Stimulated activated CD4-positive, alpha-beta T cell treated with anti-CD3 and anti-CD28 coated beads, Interleukin-4, amount 100 ng/mL, for 4 hours (primary cell): Measurements from ENCODE around the gene PPP1R9A.

Source experiments
- DNase-seq, 2 experiments: peaks; one replicate each; pipeline ENCODE4 v3.0.0-alpha.2; 2020

PPP1R9A gene

GRCh38 chr7:95101422-95101821 is 194.0 kb downstream of the PPP1R9A start:
- no peak for DNase-seq

- DNase-seq = no peak
Observed at GRCh38 chr7:95102662-95103061, 195.3 kb downstream of the PPP1R9A start.

GRCh38 chr7:95104739-95105138 is 197.3 kb downstream of the PPP1R9A start:
- DNase-seq = no peak

GRCh38 chr7:95105627-95106026 is 198.2 kb downstream of the PPP1R9A start:
- DNase-seq = no peak

- DNase-seq = no peak
Observed at GRCh38 chr7:95106401-95106800, 199.0 kb downstream of the PPP1R9A start.

GRCh38 chr7:95110707-95111106 is 203.3 kb downstream of the PPP1R9A start:
- no peak for DNase-seq

- DNase-seq = no peak
Observed at GRCh38 chr7:95113590-95113989, 206.2 kb downstream of the PPP1R9A start.

GRCh38 chr7:95126053-95126709 is 218.8 kb downstream of the PPP1R9A start:
- no peak for DNase-seq

- DNase-seq = no peak
Observed at GRCh38 chr7:95132500-95132899, 225.1 kb downstream of the PPP1R9A start.

GRCh38 chr7:95139922-95140321 is 232.5 kb downstream of the PPP1R9A start:
- DNase-seq = no peak

- no peak for DNase-seq
Observed at GRCh38 chr7:95141755-95142154, 234.4 kb downstream of the PPP1R9A start.

GRCh38 chr7:95144256-95144655 is 236.9 kb downstream of the PPP1R9A start:
- DNase-seq = no peak

- no peak for DNase-seq
Observed at GRCh38 chr7:95155965-95156364, 248.6 kb downstream of the PPP1R9A start.

GRCh38 chr7:95157381-95157780 is 250.0 kb downstream of the PPP1R9A start:
- DNase-seq = no peak

GRCh38 chr7:95169678-95170077 is 262.3 kb downstream of the PPP1R9A start:
- DNase-seq = no peak

GRCh38 chr7:95172420-95172819 is 265.0 kb downstream of the PPP1R9A start:
- no peak for DNase-seq

GRCh38 chr7:95190515-95190914 is 283.1 kb downstream of the PPP1R9A start:
- DNase-seq = no peak

- DNase-seq = no peak
Observed at GRCh38 chr7:95191795-95192194, 284.4 kb downstream of the PPP1R9A start.

GRCh38 chr7:95198863-95199262 is 291.5 kb downstream of the PPP1R9A start:
- no peak for DNase-seq

- DNase-seq = no peak
Observed at GRCh38 chr7:95199779-95200558, 292.6 kb downstream of the PPP1R9A start.

GRCh38 chr7:95200741-95201140 is 293.3 kb downstream of the PPP1R9A start:
- DNase-seq = no peak

- no peak for DNase-seq
Observed at GRCh38 chr7:95201727-95202126, 294.3 kb downstream of the PPP1R9A start.

- no peak for DNase-seq
Observed at GRCh38 chr7:95204618-95205017, 297.2 kb downstream of the PPP1R9A start.

- no peak for DNase-seq
Observed at GRCh38 chr7:95205665-95206225, 298.4 kb downstream of the PPP1R9A start.
